K562 (cell line): ENCODE results near the gene UQCRC1. TPM values are rescaled to one million over a fixed set of nuclear protein-coding genes. Genes with fewer than 3 reads are reported as not detected.

ENCODE experiments used
- CSDE1 ChIP-seq, 2 experiments: fragments of 450-650 bp; IDR thresholded peaks; 2 replicates each; pipeline ENCODE4 v1.6.1; 2016; ENCODE audit warnings: mild to moderate bottlenecking in 1 of 2
- ELF1 ChIP-seq: fragments of 200-800 bp; sonication (Bioruptor generic); IDR thresholded peaks from 2 replicates; pipeline ENCODE4 v1.6.1; 2016; ENCODE audit warnings: missing genetic modification characterization, missing compliant biosample characterization
- EP400 ChIP-seq: fragments of 450-650 bp; IDR thresholded peaks from 2 replicates; pipeline ENCODE4 v1.6.1; 2017; ENCODE audit warnings: antibody characterized with exemption, mild to moderate bottlenecking, moderate library complexity
- HMGN3 ChIP-seq: IDR thresholded peaks from 2 replicates; pipeline ENCODE4 v1.6.1; 2011; ENCODE audit warnings: borderline replicate concordance, low read depth, mild to moderate bottlenecking, mixed read lengths, low read length; ENCODE audit not compliant: insufficient read length; ENCODE audit errors: extremely low read depth
- POU5F1 ChIP-seq: fragments of 150-350 bp; IDR thresholded peaks from 2 replicates; pipeline ENCODE4 v1.6.1; 2014; ENCODE audit warnings: borderline replicate concordance, low read length, low read depth, mild to moderate bottlenecking; ENCODE audit not compliant: partially characterized antibody
- RUNX1 ChIP-seq: sonication (generic); IDR thresholded peaks from 2 replicates; pipeline ENCODE4 v1.6.1; 2016; ENCODE audit warnings: antibody characterized with exemption, low read depth
- SIX5 ChIP-seq, 2 experiments: IDR thresholded peaks; 2 replicates each; pipeline ENCODE4 v1.6.1; 2011; ENCODE audit warnings: low read length in 2 of 2, borderline replicate concordance in 1 of 2, low read depth in 1 of 2, mild to moderate bottlenecking in 1 of 2, moderate library complexity in 1 of 2; ENCODE audit not compliant: insufficient read depth in 1 of 2
- ZBTB1 ChIP-seq: sonication (generic); formaldehyde crosslinking; IDR thresholded peaks from 2 replicates; pipeline ENCODE4 v1.8.1; 2023; ENCODE audit warnings: missing genetic modification reagents, low read depth, mild to moderate bottlenecking, borderline replicate concordance
- ZNF217 ChIP-seq: sonication (generic); formaldehyde crosslinking; IDR thresholded peaks from 2 replicates; pipeline ENCODE4 v1.8.0; 2022; ENCODE audit warnings: mild to moderate bottlenecking, missing genetic modification reagents
- ZNF253 ChIP-seq: fragments of 250-450 bp; sonication (Bioruptor Pico); conservative IDR thresholded peaks from 2 replicates; pipeline ENCODE4 v1.6.1; 2021; ENCODE audit warnings: mild to moderate bottlenecking
- ZNF316 ChIP-seq: fragments of 450-650 bp; IDR thresholded peaks from 2 replicates; pipeline ENCODE4 v1.6.1; 2016
- ZNF57 ChIP-seq: fragments of 450-650 bp; formaldehyde crosslinking; IDR thresholded peaks from 2 replicates; pipeline ENCODE4 v1.4.0; 2020; ENCODE audit warnings: mild to moderate bottlenecking, moderate library complexity
- polyA plus RNA-seq, 8 experiments: library from polyadenylated mRNA; depleted of rRNA in 4 of 8; stranded (reverse) in 5 of 8; unstranded in 3 of 8; fragments of >200 nt; fragmentation: Nextera tagmentation in 2 of 8; fragmentation: Illumina TruSeq in 1 of 8; extraction: Ambion mirVana in 2 of 8; extraction: Trizol in 1 of 8; gene quantifications; 2 replicates each; pipeline versions ENCODE4 v1.2.1 to v1.2.3, GENCODE V29; 2011 to 2014; ENCODE audit warnings: inconsistent platforms in 1 of 8, missing spikeins in 1 of 8
- total RNA-seq, 7 experiments: library from RNA; depleted of rRNA in 6 of 7; stranded (reverse); fragments of >200 nt in 6 of 7; fragmentation: Illumina TruSeq in 2 of 7; extraction: Trizol in 2 of 7; gene quantifications; 2 replicates each; pipeline versions ENCODE4 v1.2.1 to v1.2.3, GENCODE V29; 2011 to 2021; ENCODE audit warnings: low replicate concordance in 1 of 7
- TF ChIP-seq, protein P1 (sequence below), 2 experiments: fragments of 200-800 bp in 1 of 2; sonication (Bioruptor generic) in 1 of 2; sonication (generic) in 1 of 2; formaldehyde crosslinking in 1 of 2; IDR thresholded peaks in 1 of 2; conservative IDR thresholded peaks in 1 of 2; 2 replicates each; pipeline versions ENCODE4 v1.5.0 to v1.6.1; 2016 to 2020; ENCODE audit warnings: missing compliant biosample characterization in 1 of 2, missing genetic modification characterization in 1 of 2, missing genetic modification reagents in 1 of 2
- TF ChIP-seq, protein P2 (sequence below): sonication (generic); formaldehyde crosslinking; IDR thresholded peaks from 2 replicates; pipeline ENCODE4 v1.8.0; 2023; ENCODE audit warnings: mild to moderate bottlenecking, missing genetic modification reagents
- TF ChIP-seq, protein P3 (sequence below), 2 experiments: IDR thresholded peaks; 2 replicates each; pipeline ENCODE4 v1.6.1; 2012; ENCODE audit warnings: improper control_type of control experiment in 2 of 2, low read depth in 2 of 2, low read length in 2 of 2, borderline replicate concordance in 1 of 2
- TF ChIP-seq, protein P4 (sequence below): IDR thresholded peaks from 2 replicates; pipeline ENCODE4 v1.6.1; 2012; ENCODE audit warnings: low read depth, low read length, improper control_type of control experiment, borderline replicate concordance

Gene UQCRC1
- total and polyA plus RNA-seq, 9 of the 15 experiments (the other 6 are each of a cell fraction or from before 2014, with no cell fraction given), result 125 to 424 (median 268) TPM

DNA sequence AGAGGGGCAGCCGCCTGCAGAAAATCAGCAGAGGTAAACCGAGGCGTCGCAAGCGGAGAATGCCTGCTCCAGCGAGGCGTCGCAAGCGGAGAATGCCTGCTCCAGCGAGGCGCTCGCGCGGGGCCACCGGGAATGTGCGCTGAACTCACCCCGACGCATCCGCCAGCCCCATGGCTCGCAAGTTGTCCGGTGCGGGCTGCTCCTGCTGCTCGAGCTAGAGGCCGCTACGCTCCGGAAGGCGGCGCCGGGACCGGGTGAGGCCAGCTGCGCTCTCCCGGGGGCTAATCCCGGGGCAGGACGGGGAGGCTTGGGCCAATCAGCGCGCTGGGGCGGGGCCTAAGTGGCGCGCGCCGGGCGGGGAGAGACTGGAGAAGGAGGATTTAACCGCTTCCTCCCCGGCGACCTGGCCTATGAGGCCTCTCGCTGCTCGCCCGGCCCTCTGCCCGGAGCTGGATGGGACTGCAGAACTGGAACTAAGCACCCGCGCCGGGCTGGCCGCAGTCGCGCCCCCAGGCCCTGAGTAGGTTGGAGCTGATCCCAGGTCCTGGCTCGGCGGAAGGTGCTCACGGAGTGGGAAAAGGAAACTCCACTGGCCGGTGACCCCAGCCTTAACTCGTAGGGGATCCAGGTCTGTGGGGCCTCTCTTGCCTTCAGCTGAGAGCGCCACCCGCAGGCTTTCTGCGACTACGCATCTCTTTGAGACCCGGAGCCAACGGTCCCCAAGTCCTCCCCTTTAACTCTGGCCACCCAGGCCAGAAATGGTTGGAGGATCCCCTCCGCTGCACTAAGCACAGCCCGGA is 26.0 kb upstream of the UQCRC1 start, which contains the start of gene SLC26A6 (continued):
- TF ChIP-seq, protein P1, sequence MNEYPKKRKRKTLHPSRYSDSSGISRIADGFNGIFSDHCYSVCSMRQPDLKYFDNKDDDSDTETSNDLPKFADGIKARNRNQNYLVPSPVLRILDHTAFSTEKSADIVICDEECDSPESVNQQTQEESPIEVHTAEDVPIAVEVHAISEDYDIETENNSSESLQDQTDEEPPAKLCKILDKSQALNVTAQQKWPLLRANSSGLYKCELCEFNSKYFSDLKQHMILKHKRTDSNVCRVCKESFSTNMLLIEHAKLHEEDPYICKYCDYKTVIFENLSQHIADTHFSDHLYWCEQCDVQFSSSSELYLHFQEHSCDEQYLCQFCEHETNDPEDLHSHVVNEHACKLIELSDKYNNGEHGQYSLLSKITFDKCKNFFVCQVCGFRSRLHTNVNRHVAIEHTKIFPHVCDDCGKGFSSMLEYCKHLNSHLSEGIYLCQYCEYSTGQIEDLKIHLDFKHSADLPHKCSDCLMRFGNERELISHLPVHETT (CRISPR knock-in tag; conservative IDR thresholded peaks at IDR 0.05 in 1 of 2, IDR thresholded peaks at IDR 0.05 in 1 of 2), result no peak
- TF ChIP-seq, protein P2, sequence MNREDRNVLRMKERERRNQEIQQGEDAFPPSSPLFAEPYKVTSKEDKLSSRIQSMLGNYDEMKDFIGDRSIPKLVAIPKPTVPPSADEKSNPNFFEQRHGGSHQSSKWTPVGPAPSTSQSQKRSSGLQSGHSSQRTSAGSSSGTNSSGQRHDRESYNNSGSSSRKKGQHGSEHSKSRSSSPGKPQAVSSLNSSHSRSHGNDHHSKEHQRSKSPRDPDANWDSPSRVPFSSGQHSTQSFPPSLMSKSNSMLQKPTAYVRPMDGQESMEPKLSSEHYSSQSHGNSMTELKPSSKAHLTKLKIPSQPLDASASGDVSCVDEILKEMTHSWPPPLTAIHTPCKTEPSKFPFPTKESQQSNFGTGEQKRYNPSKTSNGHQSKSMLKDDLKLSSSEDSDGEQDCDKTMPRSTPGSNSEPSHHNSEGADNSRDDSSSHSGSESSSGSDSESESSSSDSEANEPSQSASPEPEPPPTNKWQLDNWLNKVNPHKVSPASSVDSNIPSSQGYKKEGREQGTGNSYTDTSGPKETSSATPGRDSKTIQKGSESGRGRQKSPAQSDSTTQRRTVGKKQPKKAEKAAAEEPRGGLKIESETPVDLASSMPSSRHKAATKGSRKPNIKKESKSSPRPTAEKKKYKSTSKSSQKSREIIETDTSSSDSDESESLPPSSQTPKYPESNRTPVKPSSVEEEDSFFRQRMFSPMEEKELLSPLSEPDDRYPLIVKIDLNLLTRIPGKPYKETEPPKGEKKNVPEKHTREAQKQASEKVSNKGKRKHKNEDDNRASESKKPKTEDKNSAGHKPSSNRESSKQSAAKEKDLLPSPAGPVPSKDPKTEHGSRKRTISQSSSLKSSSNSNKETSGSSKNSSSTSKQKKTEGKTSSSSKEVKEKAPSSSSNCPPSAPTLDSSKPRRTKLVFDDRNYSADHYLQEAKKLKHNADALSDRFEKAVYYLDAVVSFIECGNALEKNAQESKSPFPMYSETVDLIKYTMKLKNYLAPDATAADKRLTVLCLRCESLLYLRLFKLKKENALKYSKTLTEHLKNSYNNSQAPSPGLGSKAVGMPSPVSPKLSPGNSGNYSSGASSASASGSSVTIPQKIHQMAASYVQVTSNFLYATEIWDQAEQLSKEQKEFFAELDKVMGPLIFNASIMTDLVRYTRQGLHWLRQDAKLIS (CRISPR knock-in tag), result peak; percentile 80
- TF ChIP-seq ZNF57 (CRISPR knock-in tag) (no peak), EP400 (peak; percentile 58), ZNF253 (CRISPR knock-in tag) (no peak), ZBTB1 (CRISPR knock-in tag) (peak; percentile 45; the same call in 1 of the 2 replicates), CSDE1 (IDR thresholded peaks at IDR 0.05) (no peak), ZNF316 (no peak), HMGN3 (peak; percentile 72), SIX5 (IDR thresholded peaks at IDR 0.05; ENCODE audit: borderline replicate concordance in 1 of 2, insufficient read depth in 1 of 2, low read depth in 1 of 2, low read length in 2 of 2) (no peak), ELF1 (no peak), POU5F1 (no peak), ZNF217 (CRISPR knock-in tag) (no peak), RUNX1 (no peak)
- TF ChIP-seq, protein P3, sequence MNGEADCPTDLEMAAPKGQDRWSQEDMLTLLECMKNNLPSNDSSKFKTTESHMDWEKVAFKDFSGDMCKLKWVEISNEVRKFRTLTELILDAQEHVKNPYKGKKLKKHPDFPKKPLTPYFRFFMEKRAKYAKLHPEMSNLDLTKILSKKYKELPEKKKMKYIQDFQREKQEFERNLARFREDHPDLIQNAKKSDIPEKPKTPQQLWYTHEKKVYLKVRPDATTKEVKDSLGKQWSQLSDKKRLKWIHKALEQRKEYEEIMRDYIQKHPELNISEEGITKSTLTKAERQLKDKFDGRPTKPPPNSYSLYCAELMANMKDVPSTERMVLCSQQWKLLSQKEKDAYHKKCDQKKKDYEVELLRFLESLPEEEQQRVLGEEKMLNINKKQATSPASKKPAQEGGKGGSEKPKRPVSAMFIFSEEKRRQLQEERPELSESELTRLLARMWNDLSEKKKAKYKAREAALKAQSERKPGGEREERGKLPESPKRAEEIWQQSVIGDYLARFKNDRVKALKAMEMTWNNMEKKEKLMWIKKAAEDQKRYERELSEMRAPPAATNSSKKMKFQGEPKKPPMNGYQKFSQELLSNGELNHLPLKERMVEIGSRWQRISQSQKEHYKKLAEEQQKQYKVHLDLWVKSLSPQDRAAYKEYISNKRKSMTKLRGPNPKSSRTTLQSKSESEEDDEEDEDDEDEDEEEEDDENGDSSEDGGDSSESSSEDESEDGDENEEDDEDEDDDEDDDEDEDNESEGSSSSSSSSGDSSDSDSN (IDR thresholded peaks at IDR 0.05; ENCODE audit: borderline replicate concordance in 1 of 2, low read depth in 2 of 2, low read length in 2 of 2), result peak; percentile 12 to 95; a peak in 2 of 4 replicates
- TF ChIP-seq, protein P4, sequence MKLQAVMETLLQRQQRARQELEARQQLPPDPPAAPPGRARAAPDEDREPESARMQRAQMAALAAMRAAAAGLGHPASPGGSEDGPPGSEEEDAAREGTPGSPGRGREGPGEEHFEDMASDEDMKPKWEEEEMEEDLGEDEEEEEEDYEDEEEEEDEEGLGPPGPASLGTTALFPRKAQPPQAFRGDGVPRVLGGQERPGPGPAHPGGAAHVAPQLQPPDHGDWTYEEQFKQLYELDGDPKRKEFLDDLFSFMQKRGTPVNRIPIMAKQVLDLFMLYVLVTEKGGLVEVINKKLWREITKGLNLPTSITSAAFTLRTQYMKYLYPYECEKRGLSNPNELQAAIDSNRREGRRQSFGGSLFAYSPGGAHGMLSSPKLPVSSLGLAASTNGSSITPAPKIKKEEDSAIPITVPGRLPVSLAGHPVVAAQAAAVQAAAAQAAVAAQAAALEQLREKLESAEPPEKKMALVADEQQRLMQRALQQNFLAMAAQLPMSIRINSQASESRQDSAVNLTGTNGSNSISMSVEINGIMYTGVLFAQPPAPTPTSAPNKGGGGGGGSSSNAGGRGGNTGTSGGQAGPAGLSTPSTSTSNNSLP, result no peak
